HG03571 (cell line): ENCODE data around the gene IL4R.
"Not testable (repeated sequence)": the region's sequence is repeated elsewhere in the genome, so short reads cannot be mapped to it uniquely, and the experiment has no call there.

Experiments used
- ATAC-seq: cut with Tn5 transposase; IDR thresholded peaks from one replicate; pipeline ENCODE4 v1.9.1; 2021; ENCODE audit not compliant: unreplicated experiment

Gene IL4R

GRCh38 chr16:27401768-27402568 is 88.2 kb downstream of the IL4R start, which contains the start of gene IL21R:
Gene IL21R (plus strand): TSS chr16:27402174. CDS start chr16:27430072, 27,898 bp downstream.
- ATAC-seq = peak; percentile 49

GRCh38 chr16:27402569-27402963 is 88.8 kb downstream of the IL4R start:
- no peak for ATAC-seq

DNA sequence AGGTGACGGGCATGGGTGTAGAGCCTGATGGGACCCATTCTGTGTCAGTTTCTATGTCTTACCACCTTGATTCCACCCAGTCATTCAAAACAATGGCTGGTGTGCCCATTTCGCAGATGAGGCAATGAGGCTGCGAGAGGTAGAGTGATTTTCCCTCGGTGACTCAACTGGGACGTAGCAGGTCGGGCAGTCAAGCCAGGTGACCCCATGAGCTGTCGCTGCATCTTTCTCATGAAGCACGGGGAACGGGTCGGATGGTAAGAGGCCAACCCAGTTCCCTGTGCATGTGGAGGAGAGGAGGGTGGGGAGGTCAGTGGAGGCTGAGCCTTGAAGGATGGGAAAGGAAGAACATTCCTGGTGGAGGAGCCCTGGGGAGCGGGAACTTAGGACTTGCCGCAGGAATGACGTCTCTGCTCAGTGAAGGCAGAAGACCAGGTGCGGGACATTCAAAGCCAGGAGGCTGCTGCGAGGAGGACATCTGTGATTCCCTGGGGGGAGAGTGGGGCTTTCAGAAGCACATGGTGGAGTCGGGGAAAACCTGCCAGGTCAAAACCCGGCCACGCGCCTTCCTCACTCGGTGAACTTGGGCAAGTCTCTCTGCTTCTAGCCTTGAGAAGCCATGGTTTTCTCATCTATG is 89.3 kb downstream of the IL4R start:
- ATAC-seq = no peak

DNA sequence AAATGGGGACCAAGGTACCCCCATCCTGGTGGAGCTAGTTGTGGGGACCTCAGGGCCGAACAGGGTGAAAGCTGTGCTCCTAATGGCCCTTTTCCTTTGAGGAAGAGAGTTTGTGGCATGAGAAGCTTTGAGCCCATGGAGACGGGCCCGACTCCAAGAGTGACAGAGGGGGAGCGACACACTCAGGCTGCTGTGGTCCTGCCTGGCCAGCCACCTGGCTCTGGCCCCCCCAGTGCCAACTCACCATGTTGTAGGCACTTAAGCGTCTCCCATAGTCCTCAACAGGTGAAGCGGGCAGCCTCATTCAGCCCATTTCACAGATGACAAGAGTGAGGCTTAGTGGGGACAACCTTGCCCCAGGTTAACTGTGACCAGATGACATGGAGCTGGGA is 89.8 kb downstream of the IL4R start:
- ATAC-seq = no peak

DNA sequence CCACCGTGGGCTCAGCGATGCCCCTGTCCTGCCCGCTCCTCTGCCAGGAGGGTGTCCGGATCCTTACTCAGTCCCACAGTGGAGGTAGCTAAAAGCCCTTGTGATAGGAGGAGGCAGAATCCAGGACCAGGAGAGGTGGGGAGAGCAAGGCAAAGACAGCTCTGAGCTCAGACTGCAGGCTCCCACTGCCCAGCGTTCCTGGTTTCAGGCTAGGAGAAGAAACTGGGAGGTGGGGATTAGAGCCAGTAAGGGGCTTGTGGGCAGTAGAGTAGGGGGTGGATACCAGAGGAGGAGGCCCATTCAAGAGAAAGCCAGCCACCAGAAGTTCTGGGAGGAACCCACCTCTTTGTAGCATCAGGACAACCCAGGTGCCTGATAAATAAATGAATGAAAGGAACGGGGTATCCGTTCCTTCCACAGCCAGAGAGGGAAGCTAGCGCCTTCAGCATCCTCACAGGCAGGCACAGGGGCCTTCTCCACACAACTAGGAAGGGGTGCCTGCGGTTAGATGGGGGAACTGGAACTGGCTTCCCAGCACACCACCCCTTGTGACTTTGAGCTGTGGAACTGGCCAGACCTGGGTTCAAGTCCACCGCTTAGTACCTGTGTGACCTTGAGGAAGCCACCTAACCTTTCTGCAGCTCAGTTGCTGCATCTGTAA is 90.5 kb downstream of the IL4R start:
- ATAC-seq = no peak

DNA sequence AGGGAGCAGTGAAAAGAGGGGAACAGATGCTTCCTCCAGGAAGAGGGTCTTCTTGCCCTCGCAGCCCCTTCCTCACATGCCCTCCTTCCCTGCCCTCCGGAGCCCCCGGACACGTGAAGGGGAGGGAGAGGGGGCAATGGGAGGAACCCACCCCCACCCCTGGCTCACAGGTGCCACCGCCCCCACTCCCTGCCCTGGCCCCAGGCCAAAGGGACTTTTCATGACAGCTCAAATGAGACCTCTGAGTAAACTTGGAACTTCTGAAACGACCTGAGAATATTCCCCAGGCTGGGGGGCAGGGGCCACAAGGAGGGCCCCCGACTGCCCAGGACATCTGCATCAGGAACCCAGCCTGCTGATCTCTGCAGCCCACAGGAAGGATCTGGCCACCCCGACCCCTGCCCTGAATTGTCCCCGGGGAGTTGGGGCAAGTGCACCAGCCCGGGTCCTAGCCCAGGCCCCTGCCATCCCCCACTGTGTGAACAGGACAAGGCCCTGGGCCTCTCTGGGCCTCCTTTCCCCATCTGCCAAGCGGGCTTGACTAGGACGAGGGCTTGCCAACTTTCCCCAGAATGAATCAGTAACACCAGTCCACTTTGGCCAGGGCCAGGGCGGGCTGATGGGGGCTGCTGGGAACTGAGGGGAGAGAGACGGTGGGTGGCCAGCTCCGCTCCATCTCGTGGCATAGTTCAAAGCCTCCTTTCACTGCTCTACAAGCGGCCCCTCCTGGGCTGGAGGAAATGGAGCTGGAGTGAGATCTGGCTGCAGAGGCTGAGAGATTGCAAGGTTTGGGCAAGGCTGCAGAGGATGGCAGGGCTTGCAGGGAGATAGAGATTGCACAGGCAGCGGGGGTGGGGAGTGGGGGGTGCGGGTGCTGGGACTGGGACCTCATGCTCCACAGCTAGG is 92.0 kb downstream of the IL4R start:
- ATAC-seq = no peak

DNA sequence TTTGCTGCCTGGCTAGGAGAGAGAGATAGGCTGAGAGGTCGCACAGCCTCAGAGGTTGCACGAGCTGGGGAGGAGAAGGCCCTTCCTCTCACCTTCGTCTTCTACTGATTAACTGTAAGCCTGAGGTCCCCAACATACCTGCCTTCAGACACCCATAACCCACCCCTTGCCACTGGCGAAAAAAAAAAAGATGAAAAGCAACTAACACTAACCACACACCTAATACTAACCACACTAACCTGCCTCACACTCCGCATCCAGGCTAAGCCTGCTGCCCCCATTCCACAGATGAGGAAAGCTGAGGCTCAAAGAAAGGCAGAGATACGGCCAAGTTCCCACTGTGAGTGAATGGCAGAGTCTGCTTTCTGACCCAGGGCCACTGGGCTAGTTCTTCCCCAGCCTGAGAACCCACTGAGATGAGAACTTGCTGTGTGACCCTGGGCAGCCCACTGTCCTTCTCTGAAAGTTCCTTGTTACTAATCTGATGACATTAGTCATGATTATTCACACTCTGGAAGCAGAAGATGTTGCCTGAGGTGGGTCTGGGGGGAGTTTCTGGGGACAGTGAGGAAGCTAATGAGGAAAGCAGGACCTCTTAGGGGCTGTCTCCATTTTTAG is 92.8 kb downstream of the IL4R start:
- ATAC-seq = no peak

- no peak for ATAC-seq
Observed at GRCh38 chr16:27407133-27407532, 93.4 kb downstream of the IL4R start.

GRCh38 chr16:27408012-27408601 is 94.3 kb downstream of the IL4R start:
- peak; percentile 36 for ATAC-seq

DNA sequence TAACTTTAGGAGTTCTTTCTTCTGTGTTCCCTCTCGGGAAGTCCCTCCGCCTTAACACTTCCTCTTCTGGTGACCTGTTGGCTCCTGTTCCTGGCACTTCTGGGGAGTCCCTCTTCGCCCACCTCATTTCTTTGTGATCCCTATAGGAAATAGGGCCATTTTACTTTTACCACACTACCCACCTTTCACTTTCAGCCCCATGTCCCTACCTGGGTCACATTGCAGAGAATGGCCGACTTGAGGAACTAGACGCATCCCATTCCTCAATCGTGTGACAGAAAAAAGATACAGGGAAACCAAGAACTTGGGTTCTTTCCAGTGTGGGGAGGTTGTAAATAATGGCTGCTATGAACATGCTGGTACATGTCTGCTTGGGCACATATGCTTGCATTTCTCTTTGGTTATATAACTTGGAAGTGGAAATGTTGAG is 94.8 kb downstream of the IL4R start:
- ATAC-seq = no peak

DNA sequence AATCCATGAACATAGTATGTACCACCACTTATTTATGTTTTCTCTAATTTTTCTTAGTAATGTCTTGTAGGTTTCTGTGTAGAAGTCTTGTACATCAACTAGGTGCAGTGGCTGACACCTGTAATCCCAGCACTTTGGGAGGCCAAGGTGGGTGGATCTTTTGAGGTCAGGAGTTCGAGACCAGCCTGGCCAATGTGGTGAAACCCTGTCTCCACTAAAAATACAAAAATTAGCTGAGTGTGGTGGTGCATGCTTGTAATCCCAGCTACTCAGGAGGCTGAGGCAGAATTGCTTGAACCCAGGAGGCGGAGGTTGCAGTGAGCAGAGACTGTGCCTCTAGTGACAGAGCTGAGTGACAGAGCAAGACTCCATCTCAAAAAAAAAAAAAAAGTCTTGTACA is 96.2 kb downstream of the IL4R start:
- ATAC-seq = not testable (repeated sequence)

- no peak for ATAC-seq
Observed at GRCh38 chr16:27410761-27411160, 97.0 kb downstream of the IL4R start.

- ATAC-seq = no peak
Observed at GRCh38 chr16:27413956-27414355, 100.2 kb downstream of the IL4R start.
